Thoracic aorta (tissue), 2 donors: ENCODE results near the gene ST7. TPM values are rescaled to one million over a fixed set of nuclear protein-coding genes. Genes with fewer than 3 reads are reported as not detected.

Experiments used
- ATAC-seq: fragments of 150-250 bp; one replicate; pipeline ENCODE4 v1.8.0; 2017; ENCODE audit warnings: low read depth; ENCODE audit not compliant: insufficient number of reproducible peaks, low FRiP score
- DNase-seq: peaks from one replicate; pipeline ENCODE4 v3.0.0-alpha.2; 2020; ENCODE audit warnings: low spot score
- H3K27ac ChIP-seq, 2 donors: fragments of 200-600 bp; sonication (generic); 1 replicate in 1 of 2; 2 replicates in 1 of 2; pipeline ENCODE4 v1.5.1; 2016; ENCODE audit warnings: mild to moderate bottlenecking in 2 of 2, moderate library complexity in 2 of 2
- H3K27me3 ChIP-seq: fragments of 200-600 bp; sonication (generic); replicated peaks from 2 replicates; pipeline ENCODE4 v1.6.0; 2016; ENCODE audit warnings: mild to moderate bottlenecking; ENCODE audit not compliant: insufficient read depth
- H3K36me3 ChIP-seq: fragments of 200-600 bp; sonication (generic); one replicate; pipeline ENCODE4 v1.5.1; 2016
- H3K4me1 ChIP-seq, 2 donors: fragments of 200-600 bp; sonication (generic); 1 replicate in 1 of 2; 2 replicates in 1 of 2; pipeline versions ENCODE4 v1.5.1 to v1.6.0; 2016; ENCODE audit warnings: low read depth in 2 of 2, mild to moderate bottlenecking in 1 of 2; ENCODE audit not compliant: control insufficient read depth in 1 of 2
- H3K4me3 ChIP-seq: fragments of 200-600 bp; sonication (generic); 2 replicates; pipeline ENCODE4 v1.5.1; 2016; ENCODE audit warnings: mild to moderate bottlenecking
- H3K9me3 ChIP-seq: fragments of 200-600 bp; sonication (generic); 2 replicates; pipeline ENCODE4 v1.5.1; 2016
- CTCF ChIP-seq: fragments of 200-600 bp; sonication (generic); IDR thresholded peaks from one replicate; pipeline ENCODE4 v1.5.1; 2019; ENCODE audit warnings: antibody characterized with exemption
- total RNA-seq, 2 donors: library from RNA; depleted of rRNA; stranded (reverse); fragments of >200 nt; gene quantifications; one replicate each; pipeline versions ENCODE4 v1.1.0 to v1.2.3, GENCODE V29; 2016

The ST7 gene
- total RNA-seq, 2 donors from 2014 or later = 29.8 to 56.2 TPM

GRCh38 chr7:117274951-117275350 is 321.6 kb downstream of the ST7 start:
- Histone ChIP-seq H3K27me3 (no peaks in the 10 kb centered on the region), H3K36me3 (no peaks in the 10 kb centered on the region), H3K4me1 (no peaks in the 10 kb centered on the region), H3K27ac (no peak overlapping the region), H3K4me3 (no peak overlapping the region), H3K9me3 (no peaks in the 10 kb centered on the region)
- ATAC-seq (no peak), DNase-seq (no peak)
- TF ChIP-seq CTCF = no peak

- peaks cover 0 to 10% of the 10 kb centered on the region in 2 donors for H3K4me1 ChIP-seq
- H3K9me3 ChIP-seq = no peaks in the 10 kb centered on the region
- H3K4me3 ChIP-seq = no peak overlapping the region
- H3K27ac ChIP-seq = no peak overlapping the region
- ATAC-seq = no peak
- no peaks in the 10 kb centered on the region for H3K27me3 ChIP-seq
- DNase-seq = no peak
- H3K36me3 ChIP-seq = no peaks in the 10 kb centered on the region
- TF ChIP-seq CTCF = no peak
These were observed 324.3 kb downstream of the ST7 start for GRCh38 chr7:117277576-117277975.

- DNase-seq = no peak
- Histone ChIP-seq H3K4me1 (peaks cover 0 to 10% of the 10 kb centered on the region in 2 donors), H3K36me3 (no peaks in the 10 kb centered on the region), H3K27me3 (no peaks in the 10 kb centered on the region), H3K9me3 (no peaks in the 10 kb centered on the region), H3K4me3 (no peak overlapping the region), H3K27ac (no peak overlapping the region)
- TF ChIP-seq CTCF = no peak
- no peak for ATAC-seq
These were observed 324.7 kb downstream of the ST7 start for GRCh38 chr7:117278040-117278439.

- Histone ChIP-seq H3K36me3 (no peaks in the 10 kb centered on the region), H3K4me1 (peaks cover 0 to 10% of the 10 kb centered on the region in 2 donors), H3K4me3 (no peak overlapping the region), H3K9me3 (no peaks in the 10 kb centered on the region), H3K27ac (no peak overlapping the region), H3K27me3 (no peaks in the 10 kb centered on the region)
- TF ChIP-seq CTCF = no peak
- DNase-seq = no peak
- no peak for ATAC-seq
These were observed 325.9 kb downstream of the ST7 start for GRCh38 chr7:117279203-117279602.

Other genes with a start within 250 kb of the ST7 start
- 100 to 1,000 TPM in 1 of 2 donors, 10 to 100 TPM in 1; 69.0 to 141 TPM for gene CAPZA2, start 90.9 kb upstream of the ST7 start, total RNA-seq